Nucleus accumbens (tissue), 56 donors: Measurements from ENCODE around the gene SLF1.
A peak's percentile ranks its signal among the peaks of the same experiment; 100 is the strongest.
"Not testable (repeated sequence)": the region's sequence is repeated elsewhere in the genome, so short reads cannot be mapped to it uniquely, and the experiment has no call there.

Experiments
- DNase-seq, 56 donors: peaks; one replicate each; lab custom pipeline; 2025; lab: John Stamatoyannopoulos, UW

The SLF1 gene

GRCh38 chr5:94618493-94619328 is at the start of gene SLF1, which contains the start of gene KIAA0825:
TSS of gene SLF1 (plus strand) at chr5:94618669. CDS start at chr5:94628811, 10,142 bp downstream.
TSS of gene KIAA0825 (minus strand) at chr5:94618604. CDS start at chr5:94537126, 81,478 bp downstream.
- DNase-seq, result peak; percentile 39 to 93 (median 80)

GRCh38 chr5:94571415-94571814 is 47.1 kb upstream of the SLF1 start:
- DNase-seq, result no peak

GRCh38 chr5:94573349-94573748 is 45.1 kb upstream of the SLF1 start:
- DNase-seq, result not testable (repeated sequence)

- no peak for DNase-seq
Measured at GRCh38 chr5:94575196-94575595, 43.3 kb upstream of the SLF1 start.

GRCh38 chr5:94577466-94578245 is 40.8 kb upstream of the SLF1 start:
- DNase-seq, result no peak

- no peak for DNase-seq
Measured at GRCh38 chr5:94595281-94595840, 23.1 kb upstream of the SLF1 start.

GRCh38 chr5:94613583-94613982 is 4.9 kb upstream of the SLF1 start:
- no peak for DNase-seq

- no peak for DNase-seq
Measured at GRCh38 chr5:94614156-94614805, 4.2 kb upstream of the SLF1 start.

- DNase-seq, result no peak
Measured at GRCh38 chr5:94615862-94616261, 2.6 kb upstream of the SLF1 start.

- DNase-seq, result peak in 31 of 56 donors; percentile 26 to 82 (median 61)
Measured at GRCh38 chr5:94618029-94618492, 408 bp upstream of the SLF1 start.

- no peak for DNase-seq
Measured at GRCh38 chr5:94620256-94620655, 1.8 kb downstream of the SLF1 start.

- no peak for DNase-seq
Measured at GRCh38 chr5:94621763-94622162, 3.3 kb downstream of the SLF1 start.

- no peak for DNase-seq
Measured at GRCh38 chr5:94623011-94623410, 4.5 kb downstream of the SLF1 start.

- no peak for DNase-seq
Measured at GRCh38 chr5:94623877-94624276, 5.4 kb downstream of the SLF1 start.

GRCh38 chr5:94627191-94627590 is 8.7 kb downstream of the SLF1 start:
- no peak for DNase-seq

- DNase-seq, result no peak
Measured at GRCh38 chr5:94632024-94632423, 13.6 kb downstream of the SLF1 start.

GRCh38 chr5:94640176-94640575 is 21.7 kb downstream of the SLF1 start:
- no peak for DNase-seq

GRCh38 chr5:94645053-94645452 is 26.6 kb downstream of the SLF1 start:
- DNase-seq, result no peak

GRCh38 chr5:94646758-94647157 is 28.3 kb downstream of the SLF1 start:
- DNase-seq, result no peak

GRCh38 chr5:94649874-94650273 is 31.4 kb downstream of the SLF1 start:
- DNase-seq, result no peak

GRCh38 chr5:94658272-94658671 is 39.8 kb downstream of the SLF1 start:
- DNase-seq, result no peak
